OCI-LY1 (cell line): ENCODE results near the gene AGL.

Source experiments
- H2AFZ ChIP-seq: fragments of 200-600 bp; sonication (generic), shearing (Covaris generic); 2 replicates; pipeline ENCODE4 v1.6.0; 2014; ENCODE audit warnings: antibody characterized with exemption, mild to moderate bottlenecking, low read length
- H3F3A ChIP-seq: fragments of 200-600 bp; sonication (generic), shearing (Covaris generic); 2 replicates; pipeline ENCODE4 v1.6.0; 2014; ENCODE audit warnings: mild to moderate bottlenecking, antibody characterized with exemption, low read length, moderate library complexity; ENCODE audit not compliant: insufficient read depth
- H3K27ac ChIP-seq: fragments of 200-600 bp; sonication (generic); 2 replicates; pipeline ENCODE4 v1.5.1; 2014; ENCODE audit warnings: low read length, mixed run types, mild to moderate bottlenecking, low read depth; ENCODE audit not compliant: poor library complexity, severe bottlenecking
- H3K27me3 ChIP-seq: fragments of 200-600 bp; sonication (generic); 2 replicates; pipeline ENCODE4 v1.6.0; 2014; ENCODE audit warnings: antibody characterized with exemption, mild to moderate bottlenecking, low read length, moderate library complexity; ENCODE audit not compliant: insufficient read depth
- H3K36me3 ChIP-seq: fragments of 200-600 bp; sonication (generic); 2 replicates; pipeline ENCODE4 v1.6.1; 2014; ENCODE audit warnings: mild to moderate bottlenecking, antibody characterized with exemption, low read length, moderate library complexity, mixed read lengths; ENCODE audit not compliant: insufficient read depth
- H3K4me1 ChIP-seq: fragments of 200-600 bp; sonication (generic); 2 replicates; pipeline ENCODE4 v1.5.1; 2014; ENCODE audit warnings: mild to moderate bottlenecking, low read length, moderate library complexity; ENCODE audit not compliant: insufficient read depth, severe bottlenecking
- H3K4me2 ChIP-seq: fragments of 200-600 bp; sonication (generic), shearing (Covaris generic); 2 replicates; pipeline ENCODE4 v1.6.1; 2014; ENCODE audit warnings: low read length
- H3K4me3 ChIP-seq: fragments of 200-600 bp; sonication (generic); 2 replicates; pipeline ENCODE4 v1.5.1; 2014; ENCODE audit warnings: low read length, low read depth, mild to moderate bottlenecking, mixed read lengths; ENCODE audit not compliant: poor library complexity, severe bottlenecking
- H3K79me2 ChIP-seq: fragments of 200-600 bp; shearing (Covaris generic); 2 replicates; pipeline ENCODE4 v1.6.1; 2016; ENCODE audit warnings: mixed run types, low read length, mixed read lengths; ENCODE audit not compliant: insufficient read depth
- H3K9ac ChIP-seq: fragments of 200-600 bp; sonication (generic), shearing (Covaris generic); 2 replicates; pipeline ENCODE4 v1.6.1; 2014; ENCODE audit warnings: mild to moderate bottlenecking, low read length, mixed read lengths
- H3K9me2 ChIP-seq: fragments of 200-600 bp; sonication (generic), shearing (Covaris generic); 2 replicates; pipeline ENCODE4 v1.6.1; 2014; ENCODE audit warnings: low read depth, mild to moderate bottlenecking, low read length, mixed read lengths
- H3K9me3 ChIP-seq: fragments of 200-600 bp; shearing (Covaris generic); 2 replicates; pipeline ENCODE4 v1.6.1; 2014; ENCODE audit warnings: low read length, mixed read lengths
- H4K20me1 ChIP-seq: fragments of 200-600 bp; sonication (generic), shearing (Covaris generic); 2 replicates; pipeline ENCODE4 v1.6.0; 2016; ENCODE audit warnings: mild to moderate bottlenecking, low read length; ENCODE audit not compliant: insufficient read depth
- EZH2 ChIP-seq: fragments of 200-600 bp; sonication (generic), shearing (Covaris generic); IDR thresholded peaks from 2 replicates; pipeline ENCODE4 v1.8.0; 2017; ENCODE audit warnings: borderline replicate concordance, mixed run types, mild to moderate bottlenecking, antibody characterized with exemption, low read length, moderate library complexity, mixed read lengths
- TF ChIP-seq, protein P1 (sequence below): fragments of 200-600 bp; sonication (generic), shearing (Covaris generic); IDR thresholded peaks from 2 replicates; pipeline ENCODE4 v1.5.1; 2017; ENCODE audit warnings: mild to moderate bottlenecking, antibody characterized with exemption, low read length, moderate library complexity, mixed read lengths

Gene AGL

GRCh38 chr1:99963041-99963795 is 113.1 kb downstream of the AGL start:
- Histone ChIP-seq H3K4me2 (no peak overlapping the region), H3K9me2 (no peaks in the 10 kb centered on the region), H3K27ac (no peak overlapping the region), H3F3A (no peaks in the 10 kb centered on the region; the same call in 1 of the 2 replicates), H3K36me3 (no peaks in the 10 kb centered on the region), H3K27me3 (no peaks in the 10 kb centered on the region), H4K20me1 (no peaks in the 10 kb centered on the region), H2AFZ (no peak overlapping the region), H3K4me1 (no peaks in the 10 kb centered on the region), H3K79me2 (no peaks in the 10 kb centered on the region), H3K9ac (no peak overlapping the region), H3K9me3 (no peaks in the 10 kb centered on the region), H3K4me3 (no peak overlapping the region)
- TF ChIP-seq EZH2: no peak
- TF ChIP-seq, protein P1, sequence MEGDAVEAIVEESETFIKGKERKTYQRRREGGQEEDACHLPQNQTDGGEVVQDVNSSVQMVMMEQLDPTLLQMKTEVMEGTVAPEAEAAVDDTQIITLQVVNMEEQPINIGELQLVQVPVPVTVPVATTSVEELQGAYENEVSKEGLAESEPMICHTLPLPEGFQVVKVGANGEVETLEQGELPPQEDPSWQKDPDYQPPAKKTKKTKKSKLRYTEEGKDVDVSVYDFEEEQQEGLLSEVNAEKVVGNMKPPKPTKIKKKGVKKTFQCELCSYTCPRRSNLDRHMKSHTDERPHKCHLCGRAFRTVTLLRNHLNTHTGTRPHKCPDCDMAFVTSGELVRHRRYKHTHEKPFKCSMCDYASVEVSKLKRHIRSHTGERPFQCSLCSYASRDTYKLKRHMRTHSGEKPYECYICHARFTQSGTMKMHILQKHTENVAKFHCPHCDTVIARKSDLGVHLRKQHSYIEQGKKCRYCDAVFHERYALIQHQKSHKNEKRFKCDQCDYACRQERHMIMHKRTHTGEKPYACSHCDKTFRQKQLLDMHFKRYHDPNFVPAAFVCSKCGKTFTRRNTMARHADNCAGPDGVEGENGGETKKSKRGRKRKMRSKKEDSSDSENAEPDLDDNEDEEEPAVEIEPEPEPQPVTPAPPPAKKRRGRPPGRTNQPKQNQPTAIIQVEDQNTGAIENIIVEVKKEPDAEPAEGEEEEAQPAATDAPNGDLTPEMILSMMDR: no peak

- H3K9me3 ChIP-seq: no peaks in the 10 kb centered on the region
- H2AFZ ChIP-seq: no peak overlapping the region
Measured at GRCh38 chr1:99964806-99965205, 114.6 kb downstream of the AGL start.

GRCh38 chr1:99965646-99966375 is 115.7 kb downstream of the AGL start:
- H3K9me3 ChIP-seq: no peaks in the 10 kb centered on the region
- H3F3A ChIP-seq: no peaks in the 10 kb centered on the region; the same call in 1 of the 2 replicates
- H2AFZ ChIP-seq: no peak overlapping the region
- peaks cover 18% of the 10 kb centered on the region for H3K4me1 ChIP-seq
- H3K4me2 ChIP-seq: no peak overlapping the region
- no peaks in the 10 kb centered on the region for H3K27me3 ChIP-seq
- H3K79me2 ChIP-seq: peaks cover 5% of the 10 kb centered on the region
- H3K4me3 ChIP-seq: no peak overlapping the region
- H4K20me1 ChIP-seq: no peaks in the 10 kb centered on the region
- no peak overlapping the region for H3K27ac ChIP-seq
- H3K9ac ChIP-seq: no peak overlapping the region
- TF ChIP-seq, protein P1: no peak
- H3K9me2 ChIP-seq: no peaks in the 10 kb centered on the region
- no peaks in the 10 kb centered on the region for H3K36me3 ChIP-seq

More at GRCh38 chr1:99964806-99965205, 114.6 kb downstream of the AGL start:
- no peaks in the 10 kb centered on the region for H3K79me2 ChIP-seq
- H3K27ac ChIP-seq: no peak overlapping the region
- H3K9me2 ChIP-seq: no peaks in the 10 kb centered on the region
- no peak overlapping the region for H3K4me3 ChIP-seq
- H3K36me3 ChIP-seq: no peaks in the 10 kb centered on the region
- no peaks in the 10 kb centered on the region for H3K27me3 ChIP-seq
- H3K4me1 ChIP-seq: peaks cover 13% of the 10 kb centered on the region
- H3K9ac ChIP-seq: no peak overlapping the region
- no peaks in the 10 kb centered on the region for H4K20me1 ChIP-seq
- H3K4me2 ChIP-seq: no peak overlapping the region
- TF ChIP-seq, protein P1: no peak
- no peak for TF ChIP-seq EZH2
- no peaks in the 10 kb centered on the region; the same call in 1 of the 2 replicates for H3F3A ChIP-seq
